ENCODE measurements around the gene TGFB2.

The TGFB2 gene

GRCh38 chr1:218413179-218413578, 68.0 kb downstream of the TGFB2 start:
- in situ Hi-C loops (cut with MboI; ENCODE audit: low sequenced_read_pairs) = no loop called here

- in situ Hi-C loops (cut with MboI; ENCODE audit: low sequenced_read_pairs) = no loop called here
These were observed 69.1 kb downstream of the TGFB2 start for GRCh38 chr1:218414060-218414728.

- in situ Hi-C loops (cut with MboI; ENCODE audit: low sequenced_read_pairs) = no loop called here
These were observed 70.6 kb downstream of the TGFB2 start for GRCh38 chr1:218415726-218416125.

GRCh38 chr1:218421531-218421930, 76.4 kb downstream of the TGFB2 start:
- in situ Hi-C loops (cut with MboI; ENCODE audit: low sequenced_read_pairs) = no loop called here

DNA sequence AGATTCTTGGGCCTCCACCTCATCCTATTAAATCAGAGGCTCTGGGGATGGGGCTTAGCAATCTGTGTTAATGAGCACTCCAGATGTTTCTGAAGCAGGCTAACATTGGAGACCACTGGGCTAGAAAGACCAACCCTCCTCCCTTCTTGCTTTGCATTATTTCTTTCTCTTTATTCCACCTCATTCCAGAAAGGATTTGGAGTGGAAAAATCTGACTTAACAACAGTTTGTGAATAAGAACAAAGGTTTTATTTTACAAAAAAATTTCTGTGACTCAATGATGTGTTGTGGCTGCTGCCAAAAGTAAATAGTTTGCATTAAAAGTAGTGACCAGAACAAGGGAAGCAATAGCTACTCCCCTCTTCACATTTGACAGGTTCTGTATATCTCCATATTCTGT, 79.4 kb downstream of the TGFB2 start:
- in situ Hi-C loops (cut with MboI; ENCODE audit: low sequenced_read_pairs) = no loop called here

DNA sequence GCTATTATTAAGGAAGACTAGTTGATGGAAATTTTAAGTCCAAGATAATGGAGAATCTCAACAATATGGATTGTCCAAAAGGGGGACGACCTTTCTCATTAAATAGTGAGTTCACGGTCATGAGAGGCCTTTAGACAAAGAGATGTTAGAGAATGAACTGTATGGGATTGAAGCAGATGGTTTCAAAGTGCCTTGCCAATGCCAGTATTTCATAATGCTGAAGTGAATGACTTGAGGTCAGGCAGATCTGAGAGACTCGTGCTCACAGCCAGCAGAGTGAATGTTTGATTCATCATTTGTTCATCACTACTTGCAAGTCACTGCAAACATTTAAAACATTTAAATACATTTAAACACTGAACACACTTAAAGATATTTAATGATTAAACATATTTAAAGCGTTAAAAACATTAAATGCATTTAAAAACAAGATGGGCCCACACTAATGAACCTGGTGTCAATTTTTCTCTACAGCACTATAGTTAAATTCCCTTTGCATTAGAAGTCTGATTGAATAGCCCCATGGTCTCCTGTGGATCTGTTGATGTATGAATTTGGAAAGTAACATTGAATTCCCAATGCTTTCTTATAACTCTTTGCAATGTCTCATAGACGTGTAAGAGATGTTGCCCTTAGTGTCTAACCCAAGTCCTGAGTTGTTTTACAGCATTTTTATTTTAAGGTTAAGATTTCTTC, 80.7 kb downstream of the TGFB2 start:
- in situ Hi-C loops (cut with MboI; ENCODE audit: low sequenced_read_pairs) = no loop called here

DNA sequence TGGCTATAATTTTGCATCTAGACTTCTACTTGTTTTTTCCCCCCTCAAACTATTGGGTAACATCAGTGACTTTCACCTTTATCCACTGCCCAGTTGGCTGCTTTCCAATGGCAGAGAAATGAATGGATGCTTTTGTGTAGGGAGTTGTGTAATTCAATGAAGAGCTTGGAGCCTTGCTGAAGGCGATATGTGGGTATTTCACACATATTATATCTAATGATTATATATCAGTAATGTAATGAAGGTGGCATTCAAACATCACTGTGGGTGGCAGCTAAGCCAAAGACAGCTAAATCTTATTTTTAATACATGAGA, 81.2 kb downstream of the TGFB2 start:
- in situ Hi-C loops (cut with MboI; ENCODE audit: low sequenced_read_pairs) = no loop called here

DNA sequence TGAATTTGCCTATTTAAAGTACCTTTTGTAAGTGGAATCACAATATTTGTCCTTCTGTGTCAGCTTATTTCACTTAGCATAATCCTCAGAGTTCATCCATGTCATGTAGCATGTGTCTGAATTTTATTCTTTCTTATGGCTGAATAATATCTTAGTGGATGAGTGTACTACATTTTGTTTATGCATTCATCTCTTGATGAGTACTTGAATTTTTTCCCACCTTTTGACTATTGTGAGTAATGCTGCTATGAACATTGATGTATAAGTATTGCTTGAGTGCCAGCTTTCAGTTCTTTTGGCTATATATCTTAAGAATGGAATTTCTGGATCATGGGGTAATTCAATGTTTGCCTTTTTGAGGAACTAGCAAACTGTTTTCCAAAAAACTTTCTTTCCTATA, 84.2 kb downstream of the TGFB2 start:
- in situ Hi-C loops (cut with MboI; ENCODE audit: low sequenced_read_pairs) = no loop called here

GRCh38 chr1:218430346-218430745, 85.2 kb downstream of the TGFB2 start:
- in situ Hi-C loops (cut with MboI; ENCODE audit: low sequenced_read_pairs) = no loop called here

GRCh38 chr1:218430822-218431221, 85.7 kb downstream of the TGFB2 start:
- in situ Hi-C loops (cut with MboI; ENCODE audit: low sequenced_read_pairs) = no loop called here

DNA sequence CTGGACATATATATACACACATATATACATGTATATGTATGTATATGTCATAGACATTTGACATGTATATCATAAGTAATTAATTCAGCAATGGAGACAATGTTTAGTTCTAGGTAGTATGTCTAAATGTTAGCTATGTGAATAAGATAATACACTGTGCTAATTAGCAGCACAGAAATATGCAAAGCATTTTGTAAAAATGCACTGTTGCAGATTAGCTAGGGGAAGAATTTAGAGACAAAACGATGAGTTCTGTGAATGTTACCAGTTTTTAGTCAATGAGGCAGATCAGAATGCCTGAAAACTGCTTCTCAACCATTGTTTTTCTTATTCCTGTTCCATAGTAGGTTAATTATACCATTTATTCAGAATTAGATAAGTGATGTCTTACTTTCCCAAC, 86.3 kb downstream of the TGFB2 start:
- in situ Hi-C loops (cut with MboI; ENCODE audit: low sequenced_read_pairs) = no loop called here

- in situ Hi-C loops (cut with MboI; ENCODE audit: low sequenced_read_pairs) = no loop called here
These were observed 88.6 kb downstream of the TGFB2 start for GRCh38 chr1:218433744-218434143.

GRCh38 chr1:218435528-218435927, 90.4 kb downstream of the TGFB2 start:
- in situ Hi-C loops (cut with MboI; ENCODE audit: low sequenced_read_pairs) = no loop called here

DNA sequence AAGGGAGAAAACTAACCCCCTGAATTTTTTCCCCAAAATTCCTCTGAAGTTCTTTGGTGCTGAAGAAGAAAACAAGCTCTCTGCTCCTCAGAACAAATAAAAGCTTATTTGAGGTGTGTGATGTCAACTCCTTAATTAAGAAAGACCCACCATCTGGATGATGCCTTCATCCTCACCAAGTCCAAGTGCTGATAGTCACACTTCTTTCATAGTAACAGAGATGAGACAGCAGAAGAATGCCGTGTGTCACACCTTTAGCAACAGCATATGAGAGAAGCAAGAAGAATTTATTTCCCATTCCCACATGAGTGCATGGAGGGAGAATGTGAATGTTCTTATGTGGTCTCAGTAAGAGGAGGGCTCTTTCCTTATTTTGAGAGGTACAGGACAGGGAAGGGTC, 91.2 kb downstream of the TGFB2 start:
- in situ Hi-C loops (cut with MboI; ENCODE audit: low sequenced_read_pairs) = no loop called here

- in situ Hi-C loops (cut with MboI; ENCODE audit: low sequenced_read_pairs) = no loop called here
These were observed 91.9 kb downstream of the TGFB2 start for GRCh38 chr1:218436997-218437396.

- in situ Hi-C loops (cut with MboI; ENCODE audit: low sequenced_read_pairs) = no loop called here
These were observed 94.6 kb downstream of the TGFB2 start for GRCh38 chr1:218439541-218440295.

DNA sequence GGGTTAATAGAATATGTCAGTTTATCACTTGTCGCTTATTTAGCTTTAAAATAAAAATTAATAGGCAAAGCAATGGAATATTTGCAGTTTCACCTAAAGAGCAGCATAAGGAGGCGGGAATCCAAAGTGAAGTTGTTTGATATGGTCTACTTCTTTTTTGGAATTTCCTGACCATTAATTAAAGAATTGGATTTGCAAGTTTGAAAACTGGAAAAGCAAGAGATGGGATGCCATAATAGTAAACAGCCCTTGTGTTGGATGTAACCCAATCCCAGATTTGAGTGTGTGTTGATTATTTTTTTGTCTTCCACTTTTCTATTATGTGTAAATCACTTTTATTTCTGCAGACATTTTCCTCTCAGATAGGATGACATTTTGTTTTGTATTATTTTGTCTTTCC, 98.1 kb downstream of the TGFB2 start:
- in situ Hi-C loops (cut with MboI; ENCODE audit: low sequenced_read_pairs) = no loop called here

DNA sequence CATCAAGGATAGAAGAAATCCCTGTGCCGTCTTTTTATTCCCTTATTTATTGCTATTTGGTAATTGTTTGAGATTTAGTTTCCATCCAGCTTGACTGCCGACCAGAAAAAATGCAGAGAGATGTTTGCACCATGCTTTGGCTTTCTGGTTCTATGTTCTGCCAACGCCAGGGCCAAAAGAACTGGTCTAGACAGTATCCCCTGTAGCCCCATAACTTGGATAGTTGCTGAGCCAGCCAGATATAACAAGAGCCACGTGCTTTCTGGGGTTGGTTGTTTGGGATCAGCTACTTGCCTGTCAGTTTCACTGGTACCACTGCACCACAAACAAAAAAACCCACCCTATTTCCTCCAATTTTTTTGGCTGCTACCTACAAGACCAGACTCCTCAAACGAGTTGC, 99.0 kb downstream of the TGFB2 start:
- in situ Hi-C loops (cut with MboI; ENCODE audit: low sequenced_read_pairs) = no loop called here

- in situ Hi-C loops (cut with MboI; ENCODE audit: low sequenced_read_pairs) = no loop called here
These were observed 99.5 kb downstream of the TGFB2 start for GRCh38 chr1:218444588-218444987.

- in situ Hi-C loops (cut with MboI; ENCODE audit: low sequenced_read_pairs) = no loop called here
These were observed 102.0 kb downstream of the TGFB2 start for GRCh38 chr1:218447010-218447689.

DNA sequence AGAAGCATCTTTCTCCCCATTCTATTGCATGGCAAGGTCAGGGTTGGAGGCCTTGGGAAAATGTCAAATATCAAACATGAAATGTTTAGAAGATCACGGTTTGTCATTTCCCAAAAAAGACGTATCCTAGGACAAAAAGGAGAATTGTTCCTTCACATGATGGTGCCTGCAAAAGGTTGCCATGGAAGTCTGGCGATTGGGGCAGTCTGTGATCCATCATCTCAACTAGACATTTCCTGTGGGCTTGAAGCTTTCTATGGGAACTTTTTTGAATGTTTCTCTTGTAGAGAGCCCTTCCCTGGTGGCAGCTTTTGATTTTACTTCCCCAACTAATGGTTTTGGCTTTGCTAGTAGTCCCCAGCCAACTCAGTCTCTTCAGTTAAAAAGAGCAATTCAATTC, 106.3 kb downstream of the TGFB2 start:
- in situ Hi-C loops (cut with MboI; ENCODE audit: low sequenced_read_pairs) = no loop called here
